ENCODE measurements around the gene FHIT.

- no peak for TF ChIP-seq CTCF (IDR thresholded peaks at IDR 0.05; ENCODE audit: poor library complexity)
- no peak for TF ChIP-seq EZH2phosphoT487 (IDR thresholded peaks at IDR 0.05; ENCODE audit: low read depth, severe bottlenecking, unreplicated experiment)
These were observed 18.2 kb upstream of the FHIT start for GRCh38 chr3:61269435-61269834.

Measured in hepatocyte (in vitro differentiated cells).